Activated CD8-positive, alpha-beta memory T cell treated with anti-CD3 and anti-CD28 coated beads, Interleukin-2, amount 10 ng/mL, durations not matched to agents 7 days and 5 days (primary cell): ENCODE measurements around the gene RFX4. TPM values are rescaled to one million over a fixed set of nuclear protein-coding genes. Genes with fewer than 3 reads are reported as not detected.

ENCODE experiments used
- ATAC-seq: fragments of 150-1000 bp; cut with Tn5 transposase; one replicate; pipeline ENCODE4 v1.10.0; 2021; ENCODE audit warnings: moderate library complexity
- CTCF ChIA-PET: fragments of 350-600 bp; sonication (Branson Sonifier 250); formaldehyde crosslinking; loops from one replicate; lab custom pipeline; 2021; ENCODE audit warnings: antibody characterized with exemption; lab: Charles Lee
- DNase-seq: peaks from one replicate; pipeline ENCODE4 v3.0.0-alpha.2; 2020
- H3K27ac Mint-ChIP-seq: one replicate; pipeline ENCODE4 v1.8.0; 2021; ENCODE audit warnings: mild to moderate bottlenecking, mixed read lengths
- H3K27me3 Mint-ChIP-seq: one replicate; pipeline ENCODE4 v1.8.0; 2021; ENCODE audit warnings: mixed read lengths
- H3K36me3 Mint-ChIP-seq: one replicate; pipeline ENCODE4 v1.8.0; 2021; ENCODE audit warnings: mild to moderate bottlenecking, mixed read lengths
- H3K4me1 Mint-ChIP-seq: one replicate; pipeline ENCODE4 v1.8.0; 2021; ENCODE audit warnings: mixed read lengths
- H3K4me3 Mint-ChIP-seq: one replicate; pipeline ENCODE4 v1.8.0; 2021; ENCODE audit warnings: mild to moderate bottlenecking, moderate library complexity, mixed read lengths
- H3K9me3 Mint-ChIP-seq: one replicate; pipeline ENCODE4 v1.8.0; 2022; ENCODE audit warnings: low read depth, mixed read lengths
- total RNA-seq, 2 experiments: library from RNA; stranded (reverse); gene quantifications; one replicate each; pipeline ENCODE4 v1.2.3, GENCODE V29; 2021

RFX4 gene
- total RNA-seq, 2 experiments from 2014 or later, result not detected

DNA sequence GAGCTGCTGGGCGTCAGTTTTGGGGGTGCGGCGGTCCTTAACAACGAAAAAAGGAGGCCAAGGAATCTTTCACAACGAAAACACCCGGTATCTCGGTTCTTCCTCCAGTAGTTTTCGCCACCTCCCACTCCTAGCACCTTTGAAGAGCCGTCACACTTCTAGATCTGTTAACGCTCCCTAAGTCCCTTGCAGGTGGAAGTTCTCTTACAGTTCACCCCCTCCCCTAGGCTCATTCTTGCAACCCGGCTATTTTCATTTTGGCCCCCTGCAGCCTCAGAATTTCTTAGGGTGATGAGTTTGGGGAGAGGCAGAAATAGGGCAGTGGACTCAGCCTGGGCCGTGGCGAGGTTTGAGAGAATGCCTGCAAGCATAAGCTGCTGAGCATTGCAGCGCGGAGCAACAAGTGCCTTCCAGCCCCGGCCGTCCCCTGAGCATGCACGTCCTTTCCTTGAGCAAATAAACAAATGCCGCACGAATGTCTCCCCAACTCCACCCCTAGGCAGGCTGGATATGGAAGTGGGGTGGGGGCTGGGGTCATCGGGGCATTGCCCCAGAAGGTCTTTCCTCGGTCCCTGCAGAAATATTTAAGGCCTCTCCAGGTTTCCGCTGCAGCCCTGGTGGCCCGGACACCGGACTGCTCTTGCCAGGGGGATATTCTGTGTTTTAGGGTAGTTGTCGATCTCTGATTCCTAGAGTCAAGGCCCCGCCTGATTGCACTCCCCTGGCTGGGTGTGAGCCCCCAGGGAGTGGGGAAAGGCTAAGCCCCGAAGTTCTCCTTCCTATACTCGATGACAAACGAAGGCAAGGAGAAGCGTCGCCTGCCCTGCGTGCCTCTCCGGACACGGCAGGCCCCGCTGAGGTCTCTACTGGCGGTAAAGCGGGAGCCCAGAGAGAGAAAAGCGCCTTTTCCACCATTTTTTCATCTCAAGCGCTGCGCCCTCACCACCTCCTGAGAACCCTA is 1.6 kb downstream of the RFX4 start:
- ATAC-seq (no peak), DNase-seq (no peak)
- CTCF ChIA-PET, result no interaction called here
- H3K9me3 Mint-ChIP-seq, result no peaks in the 10 kb centered on the region
- peaks cover 28% of the 10 kb centered on the region for H3K4me1 Mint-ChIP-seq
- H3K36me3 Mint-ChIP-seq, result no peaks in the 10 kb centered on the region
- no peak overlapping the region for H3K27ac Mint-ChIP-seq
- peak overlapping the region; percentile 24 for H3K4me3 Mint-ChIP-seq
- H3K27me3 Mint-ChIP-seq, result peaks cover 93% of the 10 kb centered on the region

- Mint-ChIP-seq H3K9me3 (no peaks in the 10 kb centered on the region), H3K4me3 (no peak overlapping the region), H3K27ac (no peak overlapping the region), H3K27me3 (peaks cover 93% of the 10 kb centered on the region), H3K36me3 (no peaks in the 10 kb centered on the region), H3K4me1 (peaks cover 28% of the 10 kb centered on the region)
- ATAC-seq, result no peak
- CTCF ChIA-PET, result no interaction called here
- no peak for DNase-seq
Observed at GRCh38 chr12:106585105-106585520, 2.3 kb downstream of the RFX4 start.

- DNase-seq (no peak), ATAC-seq (no peak)
- Mint-ChIP-seq H3K9me3 (no peaks in the 10 kb centered on the region), H3K36me3 (no peaks in the 10 kb centered on the region), H3K27ac (no peak overlapping the region), H3K4me3 (no peak overlapping the region), H3K27me3 (peaks cover 91% of the 10 kb centered on the region), H3K4me1 (peaks cover 28% of the 10 kb centered on the region)
- CTCF ChIA-PET, result no interaction called here
Observed at GRCh38 chr12:106585521-106586277, 2.9 kb downstream of the RFX4 start.

DNA sequence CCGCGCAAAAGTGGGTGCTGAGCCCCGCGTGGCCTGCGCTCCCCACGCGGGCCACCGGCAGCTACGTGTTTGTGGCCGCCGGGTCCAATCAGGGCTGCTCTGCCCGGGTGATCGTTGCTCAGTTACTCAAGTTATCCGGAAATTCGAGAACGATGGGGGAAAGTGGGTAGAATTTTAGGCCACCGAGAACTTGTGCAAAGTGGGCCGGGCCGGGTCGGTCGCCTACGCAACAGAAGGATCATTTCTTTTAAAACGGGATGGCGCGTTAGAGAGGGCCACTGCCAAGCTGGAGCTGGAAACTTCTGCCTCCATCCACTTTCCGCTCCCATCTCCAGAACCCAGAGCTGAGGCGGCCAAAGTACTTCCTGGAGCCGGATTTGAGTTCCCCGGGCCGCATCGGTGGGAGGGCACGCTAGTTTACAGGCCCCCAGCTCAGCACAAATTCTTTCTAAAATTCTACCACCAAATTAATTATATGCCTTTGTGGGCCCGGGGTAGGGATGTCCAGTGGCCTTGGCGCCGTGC is 3.5 kb downstream of the RFX4 start:
- Mint-ChIP-seq H3K9me3 (no peaks in the 10 kb centered on the region), H3K27me3 (peaks cover 86% of the 10 kb centered on the region), H3K4me1 (peaks cover 28% of the 10 kb centered on the region), H3K27ac (no peak overlapping the region), H3K4me3 (no peak overlapping the region), H3K36me3 (no peaks in the 10 kb centered on the region)
- no peak for DNase-seq
- ATAC-seq, result no peak
- CTCF ChIA-PET, result no interaction called here

DNA sequence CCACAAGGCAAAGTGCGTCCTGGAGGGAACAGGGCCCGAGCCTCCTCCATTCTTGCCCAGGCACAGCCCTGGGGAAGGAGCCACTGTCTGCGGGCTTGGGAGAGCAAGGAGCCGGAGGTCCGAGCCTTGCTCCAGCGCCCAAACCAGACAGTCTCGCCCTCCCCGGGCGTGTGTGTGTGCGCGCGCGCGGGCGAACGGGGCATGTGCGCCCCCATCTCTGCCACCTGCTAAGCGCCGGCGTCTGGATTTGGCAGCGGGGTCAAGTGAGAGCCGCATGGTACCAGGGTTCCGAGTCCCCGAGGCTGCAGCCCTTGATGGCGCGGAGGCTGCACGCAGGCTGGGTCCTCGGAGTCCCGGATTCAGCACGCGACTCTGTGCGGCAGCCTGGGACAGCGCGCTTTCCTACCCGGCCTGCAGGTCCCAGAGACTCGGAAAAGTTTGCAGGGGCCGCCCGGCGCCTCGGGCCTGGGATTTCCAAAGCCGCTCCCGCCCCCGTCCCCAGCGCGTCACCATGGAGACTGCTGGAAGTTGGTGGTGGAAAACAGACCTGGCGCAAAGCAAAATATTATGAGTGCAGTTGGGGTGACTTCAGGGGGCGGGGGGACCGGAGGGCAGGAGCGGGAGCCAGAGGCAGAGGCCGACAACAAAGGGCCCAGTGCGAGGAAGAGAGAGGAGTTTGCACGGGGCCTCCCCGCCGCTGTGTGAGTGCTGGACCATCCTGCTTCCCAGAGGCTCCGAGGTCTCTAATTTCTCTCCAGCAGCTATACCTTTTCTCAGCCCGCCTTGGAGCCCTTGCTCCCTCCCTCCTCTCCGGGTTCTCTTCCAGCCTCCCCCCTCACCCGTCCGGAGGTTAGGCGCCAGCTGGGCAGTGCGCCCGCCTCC is 4.2 kb downstream of the RFX4 start:
- Mint-ChIP-seq H3K9me3 (no peaks in the 10 kb centered on the region), H3K27me3 (peaks cover 89% of the 10 kb centered on the region), H3K4me3 (no peak overlapping the region), H3K27ac (no peak overlapping the region), H3K36me3 (no peaks in the 10 kb centered on the region), H3K4me1 (peaks cover 25% of the 10 kb centered on the region)
- ATAC-seq, result no peak
- no peak for DNase-seq
- CTCF ChIA-PET, result no interaction called here

GRCh38 chr12:106588771-106589170 is 6.0 kb downstream of the RFX4 start:
- DNase-seq (no peak), ATAC-seq (no peak)
- Mint-ChIP-seq H3K36me3 (no peaks in the 10 kb centered on the region), H3K4me1 (peaks cover 19% of the 10 kb centered on the region), H3K9me3 (no peaks in the 10 kb centered on the region), H3K27ac (no peak overlapping the region), H3K4me3 (no peak overlapping the region), H3K27me3 (peaks cover 84% of the 10 kb centered on the region)
- CTCF ChIA-PET, result no interaction called here

- Mint-ChIP-seq H3K27ac (no peak overlapping the region), H3K9me3 (no peaks in the 10 kb centered on the region)
Observed at GRCh38 chr12:106590601-106591000, 7.8 kb downstream of the RFX4 start.

DNA sequence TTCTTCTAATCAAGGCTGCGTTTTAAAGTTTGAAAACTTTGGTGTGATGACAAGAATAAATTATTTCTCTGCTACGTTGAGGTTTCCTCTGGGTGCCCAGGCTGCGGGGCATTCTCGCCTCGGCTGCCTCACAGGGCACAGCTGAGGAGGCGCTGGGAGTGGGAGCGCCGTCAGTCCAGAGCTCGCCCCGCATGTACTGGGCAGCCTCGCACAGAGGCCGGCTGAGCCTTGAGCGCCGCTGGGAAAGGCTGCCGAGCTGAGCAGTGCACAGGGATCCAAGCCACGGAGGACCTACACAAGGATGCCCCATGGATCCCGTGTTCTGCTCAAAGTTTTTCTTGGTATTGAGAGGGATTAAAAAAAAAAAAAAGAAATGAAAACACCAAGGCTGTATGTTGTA is 11.6 kb downstream of the RFX4 start:
- no peaks in the 10 kb centered on the region for H3K36me3 Mint-ChIP-seq
- CTCF ChIA-PET, result no interaction called here
- DNase-seq, result no peak
- H3K27ac Mint-ChIP-seq, result no peak overlapping the region
- H3K4me3 Mint-ChIP-seq, result no peak overlapping the region
- ATAC-seq, result no peak
- H3K4me1 Mint-ChIP-seq, result peaks cover 5% of the 10 kb centered on the region
- no peaks in the 10 kb centered on the region for H3K9me3 Mint-ChIP-seq
- peaks cover 69% of the 10 kb centered on the region for H3K27me3 Mint-ChIP-seq

More at GRCh38 chr12:106590601-106591000, 7.8 kb downstream of the RFX4 start:
- H3K4me1 Mint-ChIP-seq, result peaks cover 11% of the 10 kb centered on the region
- DNase-seq, result no peak
- no peaks in the 10 kb centered on the region for H3K36me3 Mint-ChIP-seq
- no peak overlapping the region for H3K4me3 Mint-ChIP-seq
- CTCF ChIA-PET, result interaction anchor here (0.6 kb wide), 1 partner anchor 451 kb away, joined by 3 read pairs; no protein-coding TSS in a partner anchor
- no peak for ATAC-seq
- H3K27me3 Mint-ChIP-seq, result peaks cover 84% of the 10 kb centered on the region

- ATAC-seq, result no peak
- Mint-ChIP-seq H3K4me1 (peaks cover 5% of the 10 kb centered on the region), H3K27me3 (peaks cover 68% of the 10 kb centered on the region), H3K9me3 (no peaks in the 10 kb centered on the region), H3K4me3 (no peak overlapping the region), H3K27ac (no peak overlapping the region), H3K36me3 (no peaks in the 10 kb centered on the region)
- CTCF ChIA-PET, result no interaction called here
- DNase-seq, result no peak
Observed at GRCh38 chr12:106595268-106595667, 12.5 kb downstream of the RFX4 start.

- no peaks in the 10 kb centered on the region for H3K9me3 Mint-ChIP-seq
- no peak overlapping the region for H3K27ac Mint-ChIP-seq
- no peak overlapping the region for H3K4me3 Mint-ChIP-seq
- peaks cover 53% of the 10 kb centered on the region for H3K27me3 Mint-ChIP-seq
- no peaks in the 10 kb centered on the region for H3K36me3 Mint-ChIP-seq
- DNase-seq (no peak), ATAC-seq (no peak)
- H3K4me1 Mint-ChIP-seq, result peaks cover 5% of the 10 kb centered on the region
- CTCF ChIA-PET, result no interaction called here
Observed at GRCh38 chr12:106598003-106598402, 15.2 kb downstream of the RFX4 start.

DNA sequence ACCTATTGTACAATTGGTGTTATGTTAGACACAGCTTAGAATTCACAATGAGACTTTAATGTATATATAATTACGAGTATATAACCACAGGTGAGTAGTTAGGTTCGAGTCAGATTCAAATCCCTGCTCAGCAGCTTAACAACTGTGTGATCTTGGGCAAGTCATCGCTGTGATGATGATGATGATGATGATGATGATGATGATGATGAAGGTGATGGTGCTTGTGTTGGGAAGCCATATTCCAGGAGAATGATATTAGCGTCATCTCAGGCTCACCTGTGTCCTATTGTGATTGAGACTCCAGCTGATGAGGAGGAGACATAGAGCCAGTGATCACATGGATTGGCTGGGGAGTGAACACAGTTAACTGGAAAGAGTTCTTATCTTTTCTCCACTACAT is 16.5 kb downstream of the RFX4 start:
- Mint-ChIP-seq H3K9me3 (no peaks in the 10 kb centered on the region), H3K27me3 (peaks cover 40% of the 10 kb centered on the region), H3K4me3 (no peak overlapping the region), H3K27ac (no peak overlapping the region), H3K36me3 (no peaks in the 10 kb centered on the region), H3K4me1 (peaks cover 1% of the 10 kb centered on the region)
- CTCF ChIA-PET, result no interaction called here
- ATAC-seq (no peak), DNase-seq (no peak)

- Mint-ChIP-seq H3K4me3 (no peak overlapping the region), H3K27me3 (peaks cover 28% of the 10 kb centered on the region), H3K27ac (no peak overlapping the region), H3K4me1 (no peaks in the 10 kb centered on the region), H3K36me3 (no peaks in the 10 kb centered on the region), H3K9me3 (no peaks in the 10 kb centered on the region)
- ATAC-seq (no peak), DNase-seq (no peak)
- CTCF ChIA-PET, result no interaction called here
Observed at GRCh38 chr12:106600503-106600902, 17.7 kb downstream of the RFX4 start.

- H3K27me3 Mint-ChIP-seq, result peaks cover 26% of the 10 kb centered on the region
- H3K4me1 Mint-ChIP-seq, result no peaks in the 10 kb centered on the region
- no peak overlapping the region for H3K4me3 Mint-ChIP-seq
- ATAC-seq (no peak), DNase-seq (no peak)
- H3K36me3 Mint-ChIP-seq, result no peaks in the 10 kb centered on the region
- no peaks in the 10 kb centered on the region for H3K9me3 Mint-ChIP-seq
- no peak overlapping the region for H3K27ac Mint-ChIP-seq
- CTCF ChIA-PET, result no interaction called here
Observed at GRCh38 chr12:106601031-106601430, 18.2 kb downstream of the RFX4 start.
